Stimulated activated CD4-positive, alpha-beta T cell treated with anti-CD3 and anti-CD28 coated beads, Interleukin-15, amount 100 ng/mL, for 1 hour (primary cell): ENCODE data around the gene KBTBD12.
"Not testable (repeated sequence)": the region's sequence is repeated elsewhere in the genome, so short reads cannot be mapped to it uniquely, and the experiment has no call there.

Experiments
- DNase-seq, 2 donors: peaks; one replicate each; pipeline ENCODE4 v3.0.0-alpha.2; 2020; ENCODE audit warnings: low read depth in 1 of 2, low spot score in 1 of 2

KBTBD12 gene, protein sequence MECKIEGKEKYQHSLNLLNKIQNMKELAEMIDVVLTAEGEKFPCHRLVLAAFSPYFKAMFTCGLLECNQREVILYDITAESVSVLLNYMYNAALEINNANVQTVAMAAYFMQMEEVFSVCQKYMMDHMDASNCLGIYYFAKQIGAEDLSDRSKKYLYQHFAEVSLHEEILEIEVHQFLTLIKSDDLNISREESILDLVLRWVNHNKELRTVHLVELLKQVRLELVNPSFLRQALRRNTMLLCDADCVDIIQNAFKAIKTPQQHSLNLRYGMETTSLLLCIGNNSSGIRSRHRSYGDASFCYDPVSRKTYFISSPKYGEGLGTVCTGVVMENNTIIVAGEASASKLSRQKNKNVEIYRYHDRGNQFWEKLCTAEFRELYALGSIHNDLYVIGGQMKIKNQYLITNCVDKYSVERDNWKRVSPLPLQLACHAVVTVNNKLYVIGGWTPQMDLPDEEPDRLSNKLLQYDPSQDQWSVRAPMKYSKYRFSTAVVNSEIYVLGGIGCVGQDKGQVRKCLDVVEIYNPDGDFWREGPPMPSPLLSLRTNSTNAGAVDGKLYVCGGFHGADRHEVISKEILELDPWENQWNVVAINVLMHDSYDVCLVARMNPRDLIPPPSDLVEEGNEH

DNA sequence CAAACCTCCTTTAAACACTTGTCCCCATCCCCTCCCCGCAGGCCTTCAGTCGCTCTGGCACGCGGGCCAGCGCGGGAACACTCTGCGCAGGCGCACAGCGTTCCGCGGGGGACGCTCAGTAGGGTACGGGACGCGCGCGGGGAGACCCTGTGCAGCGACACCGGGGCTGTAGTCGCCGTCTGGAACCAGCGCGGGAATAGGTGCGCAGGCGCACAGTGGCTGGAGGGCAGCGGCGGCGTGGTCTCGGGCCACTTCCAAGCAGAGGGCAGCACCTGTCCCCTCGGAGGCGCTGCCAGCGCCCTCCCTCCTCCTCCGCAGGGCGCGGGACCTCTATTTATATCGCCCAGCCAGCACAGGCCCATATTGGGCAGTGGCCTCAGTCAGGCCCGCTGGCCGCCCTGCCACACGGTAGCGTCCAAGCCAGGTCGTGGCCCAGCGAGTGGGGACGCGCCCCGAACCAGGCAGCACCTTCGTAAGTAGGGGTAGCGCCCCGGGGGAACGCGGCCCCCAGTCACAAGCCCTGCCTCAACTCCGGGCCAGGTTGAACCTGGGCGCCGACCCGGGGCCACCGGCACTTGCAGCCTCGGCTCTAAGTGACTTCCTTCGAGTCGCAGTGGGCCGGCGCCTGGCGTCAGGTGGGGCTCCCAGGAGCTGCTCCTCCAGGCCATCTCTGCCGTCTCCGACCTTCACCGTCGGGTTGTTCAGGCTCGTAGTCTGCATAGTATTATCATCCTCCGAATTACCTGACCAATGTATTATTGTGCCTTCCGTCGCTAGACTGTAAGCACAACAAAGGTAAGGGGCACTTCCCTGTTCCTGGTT lies at the start of gene KBTBD12:
Gene KBTBD12, plus strand, starts transcription at position 118 of the 822 bp plus-strand sequence. CDS start 7,830 bp downstream, outside the sequence.
- DNase-seq = no peak

DNA sequence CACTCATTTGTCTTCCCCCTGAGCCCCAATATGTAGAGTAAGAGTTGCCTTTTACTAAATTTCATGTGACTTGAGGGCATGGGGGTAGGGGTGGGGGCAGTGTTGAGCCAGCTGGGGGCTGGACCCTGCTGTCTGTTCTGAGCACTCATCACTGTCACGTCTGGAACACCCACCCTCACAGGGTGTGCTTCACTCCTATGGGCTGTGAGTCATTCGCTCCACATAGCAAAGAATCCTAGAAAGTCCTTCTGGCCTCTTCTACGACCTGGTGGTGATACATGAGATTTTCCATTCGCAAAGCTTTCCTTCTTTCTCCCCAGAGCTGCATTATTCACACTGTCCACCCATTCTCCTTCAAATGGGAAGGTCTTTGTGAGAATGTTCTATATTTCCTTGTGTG lies 49.1 kb upstream of the KBTBD12 start:
- no peak for DNase-seq

DNA sequence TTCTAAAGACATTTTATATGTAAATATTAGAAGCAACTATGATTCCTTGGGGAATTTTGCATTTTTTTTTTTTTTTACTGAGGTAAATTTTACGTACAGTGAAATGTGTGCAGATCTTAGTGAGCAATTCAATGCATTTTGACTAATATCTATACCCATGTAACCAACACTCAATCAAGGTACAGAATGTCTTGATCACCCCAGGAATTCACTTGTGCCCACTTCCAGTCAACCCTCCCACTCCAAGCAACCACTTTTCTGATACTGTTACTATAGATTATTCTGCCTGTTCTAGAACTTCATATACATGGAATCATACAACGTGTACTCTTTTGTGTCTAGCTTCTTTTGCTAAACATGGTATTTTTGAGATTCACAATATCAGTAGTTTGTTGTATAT lies 47.6 kb upstream of the KBTBD12 start:
- no peak for DNase-seq

DNA sequence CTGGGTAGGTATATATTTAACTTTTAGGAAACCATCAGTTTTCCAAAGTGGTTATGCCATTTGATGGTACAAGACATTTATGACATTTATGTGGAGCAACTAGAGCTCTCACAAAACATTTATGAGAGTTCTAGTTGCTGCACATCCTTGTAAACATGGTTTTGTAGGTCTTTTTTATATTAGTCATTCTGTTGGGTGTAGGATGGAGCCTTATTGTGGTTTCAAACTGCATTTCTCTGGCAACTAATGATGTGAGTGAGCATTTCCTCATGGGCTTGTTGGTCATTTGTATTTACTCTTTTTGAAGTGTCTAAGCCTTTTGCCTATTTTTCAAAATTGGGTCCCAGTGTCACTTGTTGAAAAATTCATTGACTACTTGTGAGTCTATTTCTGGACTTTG lies 47.0 kb upstream of the KBTBD12 start:
- DNase-seq = no peak

DNA sequence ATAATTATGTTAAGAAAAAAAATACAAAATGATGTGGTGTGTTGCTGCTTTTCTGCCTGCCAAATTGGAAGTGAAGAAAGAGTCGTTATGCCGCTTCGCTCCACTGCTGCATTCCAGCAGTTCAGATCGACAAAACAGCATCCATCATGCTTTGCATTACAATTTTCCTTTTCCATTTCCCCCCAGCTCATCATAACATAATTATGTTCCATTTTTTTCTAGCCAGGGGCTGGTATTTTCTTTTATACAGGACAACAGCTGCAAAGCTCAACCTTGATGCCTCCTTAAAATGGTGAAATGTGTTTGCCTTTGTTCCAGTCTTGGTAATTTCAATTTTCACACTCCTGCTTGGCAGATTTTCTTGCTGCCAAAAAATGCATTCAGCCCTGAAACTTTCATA lies 44.9 kb upstream of the KBTBD12 start:
- DNase-seq = no peak

DNA sequence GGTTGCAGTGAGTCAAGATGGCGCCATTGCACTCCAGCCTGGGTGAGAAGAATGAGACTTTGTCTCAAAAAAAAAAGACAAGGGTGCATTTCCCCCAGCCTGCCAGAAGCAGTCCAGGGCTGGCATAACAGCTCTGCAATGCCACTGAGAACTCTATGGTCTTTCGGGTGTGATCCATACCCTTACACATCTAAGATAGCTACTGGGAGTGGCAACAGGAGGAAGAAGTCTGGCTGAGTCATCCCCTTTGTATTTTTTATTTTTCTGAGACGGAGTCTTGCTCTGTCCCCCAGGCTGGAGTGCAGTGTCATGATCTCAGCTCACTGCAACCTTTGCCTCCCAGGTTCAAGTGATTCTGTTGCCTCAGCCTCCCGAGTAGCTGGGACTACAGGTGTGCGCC lies 40.9 kb upstream of the KBTBD12 start:
- DNase-seq = not testable (repeated sequence)

DNA sequence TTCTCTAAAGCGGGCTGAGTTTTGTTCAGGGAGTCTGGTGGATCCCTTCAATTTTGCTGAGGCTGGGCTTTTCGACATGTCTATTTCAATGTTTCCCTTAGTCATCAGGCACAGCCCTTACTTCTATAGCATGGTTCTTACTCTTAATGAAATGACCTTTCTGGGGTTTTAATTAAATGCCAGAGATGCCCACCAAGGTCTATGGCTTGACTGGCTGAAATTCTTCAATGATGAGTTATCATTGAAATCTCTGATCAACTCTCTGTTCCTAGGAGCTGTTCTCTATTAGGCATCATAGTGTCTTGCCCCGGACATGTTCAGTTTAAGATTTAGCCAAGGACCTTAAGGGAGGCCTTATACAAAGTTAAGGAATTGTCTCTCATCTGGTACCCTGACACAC lies 33.4 kb upstream of the KBTBD12 start:
- DNase-seq = no peak

DNA sequence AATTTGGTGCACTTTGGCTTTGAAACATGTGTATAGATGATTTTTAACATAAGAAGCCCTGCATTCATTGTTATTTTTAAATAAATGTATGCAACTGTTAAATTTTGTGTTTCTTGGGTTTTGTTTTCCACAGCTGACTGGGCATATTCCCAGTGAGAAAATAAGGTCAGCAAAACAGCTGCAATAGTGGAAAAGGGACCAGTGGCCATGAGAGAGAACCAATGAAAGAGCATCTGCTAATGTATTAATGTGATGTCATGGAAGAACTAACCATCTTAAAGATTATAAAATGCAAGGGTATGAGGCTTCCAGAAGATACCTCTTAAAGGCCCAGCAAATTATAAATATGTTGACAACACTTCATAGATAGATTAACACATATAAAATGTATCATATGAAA lies 31.0 kb upstream of the KBTBD12 start:
- DNase-seq = no peak

DNA sequence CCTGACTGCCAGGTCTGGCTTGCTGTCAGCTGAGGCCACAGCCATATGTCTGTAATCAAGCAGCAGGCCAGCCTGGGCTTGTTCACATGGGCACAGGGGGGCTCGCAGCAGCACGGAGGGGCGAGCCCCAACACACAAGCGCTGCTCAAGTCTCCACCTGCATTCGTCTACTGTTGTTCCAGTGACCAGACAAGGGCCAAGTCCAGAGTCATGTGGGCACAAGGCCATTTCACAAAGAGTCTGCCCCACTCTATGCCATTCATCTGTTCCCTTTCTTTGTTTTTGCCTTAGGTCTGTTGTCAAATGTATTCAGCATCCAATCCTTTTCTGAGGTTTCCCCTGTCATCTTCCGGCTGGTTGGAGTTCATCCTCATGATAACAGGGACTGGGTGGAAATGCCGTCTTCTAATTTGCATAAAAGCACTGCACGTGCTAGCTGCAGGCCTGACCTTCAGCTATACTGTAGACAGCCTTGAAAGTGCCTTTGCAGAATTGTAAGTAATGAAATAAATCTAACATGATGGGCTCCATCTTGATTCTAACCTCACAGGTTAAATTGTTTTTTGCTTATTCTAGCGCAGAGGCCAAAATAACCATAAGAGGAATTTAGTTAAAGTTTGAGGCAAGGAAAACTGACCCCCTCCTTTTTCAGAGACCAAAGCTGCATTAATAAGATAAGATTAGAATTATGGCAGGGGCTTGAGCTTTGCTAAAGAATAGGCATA lies 28.6 kb upstream of the KBTBD12 start:
- DNase-seq = no peak

DNA sequence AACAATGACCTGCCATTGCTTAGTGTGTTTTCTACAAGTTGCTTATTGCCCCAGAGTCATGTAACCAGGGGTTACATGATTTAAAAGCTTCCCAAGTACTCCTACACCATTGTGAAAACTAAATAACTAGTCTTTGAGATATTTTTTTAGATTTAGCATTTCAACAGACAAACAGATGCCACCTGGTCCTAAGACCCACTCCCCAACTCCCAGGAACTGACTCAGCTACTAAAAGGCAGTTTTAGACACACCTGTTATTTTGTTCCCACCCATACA lies 28.1 kb upstream of the KBTBD12 start:
- DNase-seq = no peak

DNA sequence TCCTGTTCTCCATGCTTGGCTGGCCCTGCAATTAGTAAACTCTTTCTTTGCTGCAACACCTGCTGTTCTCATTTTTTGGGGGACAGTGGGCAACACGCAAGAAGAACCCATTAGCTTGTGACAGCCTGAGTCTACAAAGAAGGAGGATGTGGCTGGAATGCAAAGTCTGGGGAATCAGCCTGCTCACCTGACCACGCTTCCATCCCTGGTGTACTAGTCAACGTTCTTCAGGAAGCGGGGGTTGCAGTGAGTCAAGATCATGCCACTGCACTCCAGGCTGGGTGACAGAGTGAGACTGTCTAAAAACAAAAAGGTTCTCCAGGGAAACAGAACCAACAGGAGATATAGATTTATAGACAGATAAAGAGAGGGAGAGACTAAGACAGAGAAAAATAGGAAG lies 27.7 kb upstream of the KBTBD12 start:
- no peak for DNase-seq

DNA sequence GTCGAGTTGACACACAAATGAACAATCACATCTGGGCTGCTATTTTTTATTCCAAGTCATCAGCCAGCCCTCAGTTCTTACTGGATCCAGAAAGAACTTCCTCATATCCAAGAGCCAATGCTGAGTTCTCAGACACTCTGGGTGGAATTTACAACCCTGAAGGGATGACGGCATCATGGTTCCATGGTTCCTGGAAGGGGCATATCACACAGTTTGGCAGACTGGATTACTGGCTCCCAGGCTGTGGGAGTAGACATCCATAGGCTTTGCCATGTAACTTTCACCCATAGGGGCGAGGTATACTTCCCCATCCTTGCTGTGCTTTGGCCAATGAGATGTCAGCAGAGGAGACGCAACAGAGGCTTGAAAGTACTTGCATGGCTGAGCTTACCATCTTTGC lies 26.9 kb upstream of the KBTBD12 start:
- DNase-seq = no peak

DNA sequence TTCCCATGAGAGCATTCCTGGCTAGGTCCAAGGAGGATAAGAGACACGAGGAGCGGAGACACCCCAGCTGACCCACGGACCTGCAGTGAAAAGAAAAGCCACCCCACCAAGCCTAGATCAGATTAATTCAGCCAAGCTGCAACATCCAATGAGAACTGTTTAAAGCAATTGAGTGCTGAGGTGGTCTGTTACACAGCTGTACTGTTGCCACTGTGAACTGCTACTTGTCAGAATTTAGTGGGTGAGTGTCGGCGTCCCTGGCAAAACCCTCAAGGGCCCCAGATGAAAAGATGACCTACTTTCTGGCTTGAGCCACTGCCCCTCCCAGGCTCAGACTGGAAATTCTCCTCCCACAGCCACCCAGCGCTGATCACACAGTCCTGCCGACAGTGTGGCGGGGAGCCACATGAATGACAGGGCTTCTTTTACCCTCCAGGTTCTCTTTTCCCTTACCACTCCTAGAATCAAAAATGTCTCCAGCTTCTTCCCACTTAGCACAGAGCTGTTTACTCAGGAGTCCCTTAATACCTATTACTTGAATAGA lies 26.4 kb upstream of the KBTBD12 start:
- no peak for DNase-seq

DNA sequence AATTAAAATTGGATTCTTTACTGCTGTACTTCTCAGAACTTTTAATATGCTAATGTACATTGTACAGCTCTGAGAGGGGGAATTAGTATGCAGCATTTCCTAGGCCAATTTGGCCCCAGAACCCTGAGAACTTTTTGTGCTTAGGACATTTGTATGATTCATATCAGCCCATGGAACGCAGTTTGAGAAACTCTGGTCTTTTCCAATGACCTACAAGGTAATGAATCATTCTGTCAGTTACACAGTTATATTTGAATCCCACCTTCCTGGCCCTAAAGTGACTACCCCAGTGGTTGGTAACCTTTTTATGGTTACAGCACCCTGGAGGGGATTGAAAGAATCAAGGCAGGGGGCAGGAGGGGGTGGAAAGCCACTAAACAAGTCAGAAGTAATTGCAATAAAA lies 25.6 kb upstream of the KBTBD12 start:
- DNase-seq = no peak

DNA sequence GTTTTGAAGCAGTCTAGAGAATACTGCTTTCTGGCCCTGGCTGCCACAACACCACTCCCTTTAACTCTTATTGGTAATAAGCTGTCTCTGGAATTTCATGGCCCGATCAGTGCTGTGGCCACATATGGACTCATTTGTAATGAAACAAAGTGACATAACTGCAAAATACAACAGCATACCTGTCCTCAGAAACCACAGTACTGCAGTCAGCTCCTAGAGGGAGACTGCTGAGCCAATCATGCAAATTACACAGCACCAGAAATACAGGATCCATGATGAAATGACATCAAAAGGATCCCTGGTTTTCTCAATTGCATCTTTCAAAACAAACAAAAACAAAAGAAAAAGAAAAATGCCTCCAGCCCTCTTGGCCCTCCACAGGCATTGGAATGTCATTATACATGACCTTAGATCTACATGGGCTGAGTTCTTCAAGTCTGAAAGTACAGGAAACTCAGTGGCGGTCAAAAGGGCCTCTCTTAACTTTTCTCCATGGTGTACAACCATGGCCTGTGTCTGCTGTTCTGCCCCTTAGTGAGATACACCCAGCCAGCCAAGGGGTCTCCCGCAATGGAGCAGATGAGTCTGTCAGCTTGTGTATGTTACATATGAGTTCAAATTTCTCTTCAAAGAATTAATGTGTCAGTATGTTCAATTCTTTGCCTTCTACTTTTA lies 24.9 kb upstream of the KBTBD12 start:
- no peak for DNase-seq

DNA sequence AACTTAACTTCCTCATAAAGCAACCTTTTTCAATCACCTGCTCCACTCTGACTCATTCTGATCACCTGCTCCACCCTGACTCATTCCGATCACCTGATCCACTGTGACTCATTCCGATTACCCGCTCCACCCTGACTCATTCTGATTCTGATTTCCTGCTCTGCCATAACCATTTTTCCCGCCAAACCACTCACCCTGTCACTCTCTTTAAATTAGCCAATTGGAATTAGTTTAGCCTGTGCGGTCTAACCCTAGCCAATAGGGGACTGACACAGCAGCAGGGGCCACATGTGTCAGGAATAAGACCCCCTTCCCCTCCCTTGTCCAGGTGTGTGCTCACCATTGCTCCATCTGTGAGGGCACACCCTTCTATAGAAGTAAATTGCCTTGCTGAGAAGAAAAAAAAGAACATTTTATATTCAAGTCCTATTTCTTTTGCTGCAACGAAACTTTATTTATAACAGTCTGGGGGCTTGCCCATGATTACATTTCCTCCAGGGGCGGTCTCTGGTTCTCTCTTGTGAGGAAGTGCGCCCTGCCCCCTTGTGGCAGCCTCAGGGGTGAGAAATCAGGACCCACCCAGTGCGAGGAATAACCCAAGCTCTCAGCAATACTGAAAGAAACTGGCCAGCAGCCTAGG lies 24.3 kb upstream of the KBTBD12 start:
- DNase-seq = not testable (repeated sequence)

DNA sequence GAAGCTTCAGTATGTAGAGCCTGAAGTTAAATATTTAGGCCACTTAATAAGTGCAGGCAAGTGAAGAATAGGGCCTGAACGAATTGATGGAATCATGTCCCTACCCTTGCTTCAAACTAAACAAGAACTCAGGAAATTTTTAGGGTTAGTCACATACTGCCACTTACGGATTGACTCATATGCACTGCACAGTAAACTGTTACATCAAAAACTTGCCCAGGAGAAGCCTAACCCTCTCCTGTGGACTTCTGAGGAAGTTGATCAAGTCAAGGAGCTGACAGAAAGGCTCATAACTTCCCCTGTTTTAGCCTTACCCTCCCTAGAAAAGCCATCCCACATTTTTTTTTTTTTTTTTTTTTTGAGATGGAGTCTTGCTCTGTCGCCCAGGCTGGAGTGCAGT lies 20.6 kb upstream of the KBTBD12 start:
- DNase-seq = no peak

DNA sequence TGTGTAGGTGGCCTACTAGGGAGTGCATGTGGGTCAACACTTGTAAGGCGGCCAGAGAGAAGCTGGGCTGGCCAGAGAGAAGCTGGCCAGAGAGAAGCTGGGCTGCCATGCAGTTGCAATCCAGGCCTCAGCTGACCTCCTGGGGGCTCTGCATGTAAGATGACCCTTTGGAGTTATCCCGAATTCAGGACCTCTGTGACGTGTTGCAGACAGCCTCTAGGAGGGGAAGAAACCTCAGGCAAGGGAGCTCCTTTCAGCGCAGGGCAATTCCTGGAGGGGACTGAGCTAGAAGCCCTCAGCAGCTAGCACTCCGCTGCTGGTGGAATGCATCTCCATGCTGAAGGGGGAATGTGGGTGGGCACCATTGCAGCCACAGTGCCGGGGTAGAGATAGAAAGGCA lies 15.8 kb upstream of the KBTBD12 start:
- no peak for DNase-seq

DNA sequence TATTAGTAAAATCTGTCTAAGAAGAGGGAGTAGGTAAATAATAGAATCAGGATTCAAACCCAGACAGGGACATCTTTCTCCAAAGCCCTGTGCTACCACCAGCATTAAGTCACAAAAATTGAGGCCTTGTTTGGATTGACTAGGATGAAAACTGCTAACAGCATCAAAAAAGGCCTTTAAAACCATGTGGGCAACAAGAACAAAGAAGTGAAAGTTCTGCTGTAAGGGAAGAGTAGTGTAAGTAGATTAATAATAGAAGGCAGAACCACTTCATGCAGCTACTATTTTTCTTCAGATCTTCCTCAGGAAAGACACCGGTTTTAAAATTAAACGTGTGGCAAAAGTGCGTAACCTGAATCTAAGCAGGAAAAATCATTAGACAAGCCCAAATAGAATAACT lies 15.3 kb upstream of the KBTBD12 start:
- DNase-seq = no peak

DNA sequence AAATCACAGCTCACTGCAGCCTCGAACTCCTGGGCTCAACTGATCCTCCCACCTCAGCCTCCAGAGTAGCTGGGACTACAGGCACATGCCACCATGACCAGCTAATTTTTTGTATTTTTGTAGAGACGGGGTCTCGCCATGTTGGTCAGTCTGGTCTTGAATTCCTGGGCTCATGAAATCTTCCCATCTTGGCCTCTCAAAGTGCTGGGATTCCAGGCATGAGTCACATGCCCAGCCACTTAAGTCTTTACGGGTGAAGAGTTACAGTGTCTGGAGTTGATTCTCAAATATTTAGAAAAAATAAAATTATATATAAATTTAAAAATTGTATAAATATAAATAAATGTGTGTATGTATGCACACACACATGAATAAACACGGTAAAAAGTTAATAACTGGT lies 14.5 kb upstream of the KBTBD12 start:
- DNase-seq = no peak
